ENCODE results near the gene HEXD. TPM values are rescaled to one million over a fixed set of nuclear protein-coding genes. Genes with fewer than 3 reads are reported as not detected.

HEXD gene
- total RNA-seq, 4 donors from 2014 or later = 13.9 to 31.9 (median 19.1) TPM

DNA sequence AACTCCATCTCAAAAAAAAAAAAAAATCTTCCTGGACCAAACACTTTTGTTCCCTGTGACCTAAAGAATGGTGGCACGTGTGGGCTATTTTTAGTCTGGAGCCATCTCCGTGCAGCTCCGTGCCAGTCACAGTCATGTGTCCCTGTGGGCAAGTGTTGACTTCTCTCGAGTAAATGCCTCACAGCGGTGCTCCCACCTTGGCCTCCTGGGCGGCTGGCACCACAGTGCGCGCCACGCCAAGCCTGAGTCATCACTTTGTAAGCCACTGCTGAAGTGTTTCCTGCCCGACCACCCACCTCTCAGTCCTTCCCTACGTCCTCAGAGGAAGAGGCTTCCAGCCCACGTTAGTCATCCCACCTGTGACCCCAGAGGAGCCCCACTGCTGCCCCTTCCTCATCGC lies 10.9 kb upstream of the HEXD start:
- Histone ChIP-seq H3K36me3 (peaks cover 0 to 87% of the 10 kb centered on the region in 2 donors), H3K27me3 (no peaks in the 10 kb centered on the region), H3K27ac (no peak overlapping the region), H3K9me3 (no peaks in the 10 kb centered on the region), H3K4me3 (no peak overlapping the region), H3K4me1 (no peaks in the 10 kb centered on the region)
- ATAC-seq = no peak
- TF ChIP-seq POLR2A (IDR thresholded peaks at IDR 0.05) (no peak), CTCF (IDR thresholded peaks at IDR 0.05) (no peak), POLR2AphosphoS5 (IDR thresholded peaks at IDR 0.05) (no peak), EP300 (IDR thresholded peaks at IDR 0.05) (no peak)
- whole genome bisulfite sequencing, 2 donors (ENCODE audit: low coverage in 1 of 2) = 84% methylated on average over 10 of the region's 13 CpGs; no CpG with 5 or more reads in 1 of the 2 donors

DNA sequence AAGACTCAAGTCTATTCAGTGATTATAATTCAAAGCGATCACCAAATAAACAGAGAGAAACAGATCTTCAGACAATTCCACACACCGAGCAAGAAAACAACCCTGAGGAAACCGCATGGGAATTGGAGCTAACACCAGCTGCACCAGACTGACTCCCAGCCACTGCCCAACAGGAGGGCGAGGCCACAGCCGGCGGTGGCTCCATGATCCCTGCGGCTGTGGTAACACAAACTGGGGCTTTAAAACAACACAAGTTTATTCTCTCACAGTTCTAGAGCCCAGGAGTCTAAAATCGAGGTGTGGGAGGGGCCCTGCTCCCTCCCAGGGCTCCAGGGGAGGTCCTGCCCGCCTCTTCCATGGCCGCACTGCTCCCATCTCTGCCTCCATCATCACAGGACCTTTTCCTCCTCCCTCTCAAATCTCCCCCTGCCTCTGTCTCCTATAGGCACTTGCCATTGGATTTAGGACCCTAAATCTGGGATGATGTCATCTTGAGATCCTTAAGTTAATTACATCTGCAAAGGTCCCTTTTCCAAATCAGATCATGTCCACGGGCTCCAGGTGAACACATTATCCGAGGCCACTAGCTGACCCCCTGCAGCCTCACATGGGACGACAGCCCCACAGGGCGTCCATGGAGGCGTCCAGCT lies 9.7 kb upstream of the HEXD start:
- 85 to 87% methylated on average over 6 to 13 of the region's 15 CpGs for WGBS, 2 donors (ENCODE audit: low coverage in 1 of 2)
- H3K4me3 ChIP-seq = no peak overlapping the region
- H3K36me3 ChIP-seq = peaks cover 0 to 85% of the 10 kb centered on the region in 2 donors
- no peaks in the 10 kb centered on the region for H3K9me3 ChIP-seq
- TF ChIP-seq POLR2AphosphoS5 (IDR thresholded peaks at IDR 0.05) = no peak
- no peak for TF ChIP-seq CTCF (IDR thresholded peaks at IDR 0.05)
- TF ChIP-seq EP300 (IDR thresholded peaks at IDR 0.05) = no peak
- no peak for TF ChIP-seq POLR2A (IDR thresholded peaks at IDR 0.05)
- no peaks in the 10 kb centered on the region for H3K27me3 ChIP-seq
- no peaks in the 10 kb centered on the region for H3K4me1 ChIP-seq
- H3K27ac ChIP-seq = no peak overlapping the region
- no peak for ATAC-seq

DNA sequence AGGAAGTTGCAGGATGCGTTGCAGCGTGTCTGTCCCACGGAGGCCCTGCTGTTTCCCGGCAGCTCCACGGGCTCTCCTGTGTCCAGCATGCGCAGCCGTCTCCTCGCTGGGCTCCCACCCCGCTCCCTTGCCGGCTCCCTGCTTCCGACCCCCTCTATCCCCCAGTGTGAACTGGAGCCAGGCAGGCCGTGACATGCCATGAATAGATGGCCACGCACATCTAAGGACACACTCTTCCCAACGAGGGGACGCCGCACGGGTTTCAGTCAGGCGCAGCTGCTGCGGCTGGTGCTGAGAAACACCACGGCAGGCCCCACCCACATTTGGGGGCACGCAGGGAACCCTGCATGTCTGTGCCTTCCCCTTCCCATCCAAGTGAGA lies 9.2 kb upstream of the HEXD start:
- no peaks in the 10 kb centered on the region for H3K9me3 ChIP-seq
- TF ChIP-seq POLR2A (IDR thresholded peaks at IDR 0.05) (no peak), EP300 (IDR thresholded peaks at IDR 0.05) (no peak), POLR2AphosphoS5 (IDR thresholded peaks at IDR 0.05) (no peak), CTCF (IDR thresholded peaks at IDR 0.05) (no peak)
- H3K27me3 ChIP-seq = no peaks in the 10 kb centered on the region
- WGBS, 2 donors (ENCODE audit: low coverage in 1 of 2) = 80 to 86% methylated on average over 1 to 5 of the region's 21 CpGs
- H3K27ac ChIP-seq = no peak overlapping the region
- H3K36me3 ChIP-seq = peaks cover 0 to 85% of the 10 kb centered on the region in 2 donors
- H3K4me1 ChIP-seq = no peaks in the 10 kb centered on the region
- H3K4me3 ChIP-seq = no peak overlapping the region
- ATAC-seq = no peak

DNA sequence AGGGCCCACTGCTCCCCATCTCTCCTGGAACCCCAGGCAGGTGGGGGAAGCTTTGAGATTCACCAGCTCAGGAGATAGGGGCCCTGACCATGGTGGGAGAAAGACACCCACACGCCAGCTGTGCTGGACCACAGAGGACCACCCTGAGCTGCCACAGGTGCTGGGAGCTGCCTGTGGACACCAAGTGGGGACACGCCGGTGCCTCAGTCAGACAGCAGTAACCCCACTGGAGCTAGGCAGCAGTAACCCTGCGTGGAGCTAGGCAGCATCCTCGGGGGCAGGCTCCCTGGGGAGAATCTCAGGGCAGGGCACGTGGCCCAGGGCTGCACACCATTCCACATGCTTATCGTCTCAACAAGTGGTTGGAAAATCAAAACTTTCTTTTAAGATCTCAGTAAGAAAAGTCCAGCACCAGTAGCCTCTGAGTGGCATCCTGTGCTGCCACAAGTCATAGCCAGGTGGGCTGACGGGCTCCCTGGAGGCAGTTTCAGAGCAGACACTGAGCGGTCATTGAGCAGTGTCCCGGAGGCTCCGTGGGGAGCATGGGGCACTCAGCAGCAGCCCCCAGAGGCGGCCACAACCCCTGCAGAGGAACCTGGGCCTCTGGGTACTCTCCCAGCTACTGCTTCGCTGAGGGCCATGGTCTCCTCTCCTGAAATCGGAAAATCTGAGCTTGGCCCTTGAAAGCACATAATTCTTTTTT lies 8.0 kb upstream of the HEXD start:
- whole genome bisulfite sequencing, 2 donors (ENCODE audit: low coverage in 1 of 2) = 88 to 90% methylated on average over 5 to 7 of the region's 14 CpGs
- no peak for ATAC-seq
- H3K27me3 ChIP-seq = no peaks in the 10 kb centered on the region
- H3K9me3 ChIP-seq = no peaks in the 10 kb centered on the region
- peaks cover 0 to 11% (median 0%) of the 10 kb centered on the region in 3 donors for H3K4me1 ChIP-seq
- no peak for TF ChIP-seq EP300 (IDR thresholded peaks at IDR 0.05)
- no peak for TF ChIP-seq POLR2AphosphoS5 (IDR thresholded peaks at IDR 0.05)
- no peak for TF ChIP-seq CTCF (IDR thresholded peaks at IDR 0.05)
- H3K36me3 ChIP-seq = peaks cover 0 to 75% of the 10 kb centered on the region in 2 donors
- H3K4me3 ChIP-seq = no peak overlapping the region
- no peak overlapping the region for H3K27ac ChIP-seq
